Activated CD4-positive, alpha-beta T cell treated with anti-CD3 and anti-CD28 coated beads, Interleukin-2, amount 10 ng/mL, durations not matched to agents 7 days and 5 days (primary cell): ENCODE data around the gene PHIP. TPM values are rescaled to one million over a fixed set of nuclear protein-coding genes. Genes with fewer than 3 reads are reported as not detected.

ENCODE experiments used
- CTCF ChIA-PET: fragments of 350-600 bp; sonication (Branson Sonifier 250); formaldehyde crosslinking; loops from one replicate; lab custom pipeline; 2021; ENCODE audit warnings: antibody characterized with exemption; lab: Charles Lee
- POLR2A ChIA-PET: fragments of 350-600 bp; sonication (Branson Sonifier 250); formaldehyde crosslinking; loops from one replicate; lab custom pipeline; 2021; ENCODE audit warnings: antibody characterized with exemption; lab: Charles Lee
- DNase-seq: peaks from one replicate; pipeline ENCODE4 v3.0.0-alpha.2; 2020
- H3K27ac Mint-ChIP-seq: one replicate; pipeline ENCODE4 v1.8.0; 2021; ENCODE audit warnings: mild to moderate bottlenecking, moderate library complexity, mixed read lengths
- H3K27me3 Mint-ChIP-seq: one replicate; pipeline ENCODE4 v1.8.0; 2021; ENCODE audit warnings: mixed read lengths
- H3K36me3 Mint-ChIP-seq: one replicate; pipeline ENCODE4 v1.8.0; 2021; ENCODE audit warnings: low read depth, mixed read lengths
- H3K4me1 Mint-ChIP-seq: one replicate; pipeline ENCODE4 v1.8.0; 2021; ENCODE audit warnings: mixed read lengths
- H3K4me3 Mint-ChIP-seq: one replicate; pipeline ENCODE4 v1.8.0; 2021; ENCODE audit warnings: mild to moderate bottlenecking, moderate library complexity, mixed read lengths
- H3K9me3 Mint-ChIP-seq: one replicate; pipeline ENCODE4 v1.8.0; 2021; ENCODE audit warnings: mixed read lengths
- total RNA-seq, 2 experiments: library from RNA; stranded (reverse); gene quantifications; one replicate each; pipeline ENCODE4 v1.2.3, GENCODE V29; 2021

PHIP gene
- total RNA-seq, 2 experiments from 2014 or later, result 31.6 to 33.9 TPM

- Mint-ChIP-seq H3K9me3 (no peaks in the 10 kb centered on the region), H3K4me3 (no peak overlapping the region), H3K4me1 (peaks cover 21% of the 10 kb centered on the region), H3K36me3 (peaks cover 48% of the 10 kb centered on the region), H3K27me3 (no peaks in the 10 kb centered on the region), H3K27ac (no peak overlapping the region)
- no peak for DNase-seq
- ChIA-PET POLR2A (no interaction called here), CTCF (interaction anchor here (1.6 kb wide), 1 partner anchor 9 kb away, joined by 6 read pairs; no protein-coding TSS in a partner anchor)
Measured at GRCh38 chr6:79031821-79032590, 46.0 kb downstream of the PHIP start.

GRCh38 chr6:79030511-79030910, 47.5 kb downstream of the PHIP start:
- H3K27ac Mint-ChIP-seq, result peak overlapping the region; percentile 19
- H3K9me3 Mint-ChIP-seq, result no peaks in the 10 kb centered on the region
- H3K4me1 Mint-ChIP-seq, result peaks cover 20% of the 10 kb centered on the region
- no peaks in the 10 kb centered on the region for H3K27me3 Mint-ChIP-seq
- ChIA-PET CTCF (interaction anchor here (1.5 to 1.6 kb wide), 2 partner anchors 10 to 20 kb away, joined by 3 to 6 read pairs; no protein-coding TSS in a partner anchor), POLR2A (no interaction called here)
- no peak for DNase-seq
- no peak overlapping the region for H3K4me3 Mint-ChIP-seq
- H3K36me3 Mint-ChIP-seq, result peaks cover 38% of the 10 kb centered on the region

GRCh38 chr6:79030023-79030422, 48.0 kb downstream of the PHIP start:
- Mint-ChIP-seq H3K27me3 (no peaks in the 10 kb centered on the region), H3K9me3 (no peaks in the 10 kb centered on the region), H3K36me3 (peaks cover 39% of the 10 kb centered on the region), H3K4me3 (no peak overlapping the region), H3K27ac (no peak overlapping the region), H3K4me1 (peaks cover 20% of the 10 kb centered on the region)
- POLR2A ChIA-PET, result no interaction called here
- no peak for DNase-seq
- CTCF ChIA-PET, result interaction anchor here (1.5 kb wide), 1 partner anchor 21 kb away, joined by 3 read pairs; no protein-coding TSS in a partner anchor

- peaks cover 35% of the 10 kb centered on the region for H3K36me3 Mint-ChIP-seq
- peaks cover 17% of the 10 kb centered on the region for H3K4me1 Mint-ChIP-seq
- no peak for DNase-seq
- no peak overlapping the region for H3K27ac Mint-ChIP-seq
- H3K9me3 Mint-ChIP-seq, result no peaks in the 10 kb centered on the region
- H3K27me3 Mint-ChIP-seq, result no peaks in the 10 kb centered on the region
- CTCF ChIA-PET, result no interaction called here
- no peak overlapping the region for H3K4me3 Mint-ChIP-seq
- POLR2A ChIA-PET, result no interaction called here
Measured at GRCh38 chr6:79028641-79029314, 49.3 kb downstream of the PHIP start.

GRCh38 chr6:79011940-79012339, 66.1 kb downstream of the PHIP start:
- Mint-ChIP-seq H3K27me3 (no peaks in the 10 kb centered on the region), H3K4me1 (peaks cover 2% of the 10 kb centered on the region), H3K9me3 (no peaks in the 10 kb centered on the region), H3K36me3 (peaks cover 35% of the 10 kb centered on the region), H3K27ac (no peak overlapping the region), H3K4me3 (no peak overlapping the region)
- CTCF ChIA-PET, result no interaction called here
- POLR2A ChIA-PET, result no interaction called here
- no peak for DNase-seq

GRCh38 chr6:79010422-79010821, 67.6 kb downstream of the PHIP start:
- DNase-seq, result no peak
- POLR2A ChIA-PET, result interaction anchor here (0.7 kb wide), 1 partner anchor 9 kb away, joined by 4 read pairs; no protein-coding TSS in a partner anchor
- Mint-ChIP-seq H3K27ac (no peak overlapping the region), H3K4me1 (peaks cover 5% of the 10 kb centered on the region), H3K9me3 (no peaks in the 10 kb centered on the region), H3K4me3 (no peak overlapping the region), H3K27me3 (no peaks in the 10 kb centered on the region), H3K36me3 (peaks cover 31% of the 10 kb centered on the region)
- CTCF ChIA-PET, result interaction anchor here (1.1 kb wide), 1 partner anchor 54 kb away, joined by 3 read pairs; no protein-coding TSS in a partner anchor

GRCh38 chr6:79009819-79010218, 68.2 kb downstream of the PHIP start:
- H3K4me3 Mint-ChIP-seq, result no peak overlapping the region
- no peaks in the 10 kb centered on the region for H3K9me3 Mint-ChIP-seq

GRCh38 chr6:79005497-79005896, 72.6 kb downstream of the PHIP start:
- no peak for DNase-seq
- Mint-ChIP-seq H3K4me1 (peaks cover 5% of the 10 kb centered on the region), H3K36me3 (peaks cover 45% of the 10 kb centered on the region), H3K27ac (no peak overlapping the region), H3K9me3 (no peaks in the 10 kb centered on the region), H3K27me3 (no peaks in the 10 kb centered on the region), H3K4me3 (no peak overlapping the region)
- ChIA-PET POLR2A (no interaction called here), CTCF (no interaction called here)

More at GRCh38 chr6:79009819-79010218, 68.2 kb downstream of the PHIP start:
- Mint-ChIP-seq H3K4me1 (peaks cover 5% of the 10 kb centered on the region), H3K36me3 (peaks cover 28% of the 10 kb centered on the region), H3K27me3 (no peaks in the 10 kb centered on the region), H3K27ac (no peak overlapping the region)
- ChIA-PET POLR2A (no interaction called here), CTCF (interaction anchor here (1.1 kb wide), 1 partner anchor 54 kb away, joined by 3 read pairs; no protein-coding TSS in a partner anchor)
- no peak for DNase-seq

- ChIA-PET POLR2A (no interaction called here), CTCF (no interaction called here)
- no peak for DNase-seq
- Mint-ChIP-seq H3K9me3 (no peaks in the 10 kb centered on the region), H3K27me3 (no peaks in the 10 kb centered on the region), H3K4me1 (peaks cover 5% of the 10 kb centered on the region), H3K4me3 (no peak overlapping the region), H3K36me3 (peaks cover 46% of the 10 kb centered on the region), H3K27ac (no peak overlapping the region)
Measured at GRCh38 chr6:79005024-79005423, 73.0 kb downstream of the PHIP start.

GRCh38 chr6:79004239-79004638, 73.8 kb downstream of the PHIP start:
- ChIA-PET POLR2A (no interaction called here), CTCF (no interaction called here)
- Mint-ChIP-seq H3K4me3 (no peak overlapping the region), H3K27ac (no peak overlapping the region), H3K9me3 (no peaks in the 10 kb centered on the region), H3K4me1 (peaks cover 3% of the 10 kb centered on the region), H3K36me3 (peaks cover 47% of the 10 kb centered on the region), H3K27me3 (no peaks in the 10 kb centered on the region)
- no peak for DNase-seq

GRCh38 chr6:79001415-79001814, 76.6 kb downstream of the PHIP start:
- Mint-ChIP-seq H3K9me3 (no peaks in the 10 kb centered on the region), H3K4me1 (peaks cover 3% of the 10 kb centered on the region), H3K27me3 (no peaks in the 10 kb centered on the region), H3K36me3 (peaks cover 53% of the 10 kb centered on the region), H3K27ac (no peak overlapping the region), H3K4me3 (no peak overlapping the region)
- ChIA-PET CTCF (no interaction called here), POLR2A (no interaction called here)
- DNase-seq, result no peak

- Mint-ChIP-seq H3K36me3 (peaks cover 66% of the 10 kb centered on the region), H3K27me3 (no peaks in the 10 kb centered on the region), H3K4me1 (no peaks in the 10 kb centered on the region), H3K27ac (no peak overlapping the region), H3K9me3 (no peaks in the 10 kb centered on the region), H3K4me3 (no peak overlapping the region)
- POLR2A ChIA-PET, result no interaction called here
- DNase-seq, result no peak
- CTCF ChIA-PET, result no interaction called here
Measured at GRCh38 chr6:78999737-79000136, 78.3 kb downstream of the PHIP start.

- Mint-ChIP-seq H3K27me3 (no peaks in the 10 kb centered on the region), H3K4me1 (no peaks in the 10 kb centered on the region), H3K4me3 (no peak overlapping the region), H3K27ac (no peak overlapping the region), H3K9me3 (no peaks in the 10 kb centered on the region), H3K36me3 (peaks cover 73% of the 10 kb centered on the region)
- no peak for DNase-seq
- ChIA-PET CTCF (interaction anchor here (0.6 kb wide), 1 partner anchor 582 kb away, joined by 3 read pairs; no protein-coding TSS in a partner anchor), POLR2A (no interaction called here)
Measured at GRCh38 chr6:78995946-78996345, 82.1 kb downstream of the PHIP start.
